Trophoblast cell (in vitro differentiated cells and primary cell): ENCODE data around the gene KPNA1.
A peak's percentile ranks its signal among the peaks of the same experiment; 100 is the strongest.
"Not testable (repeated sequence)": the region's sequence is repeated elsewhere in the genome, so short reads cannot be mapped to it uniquely, and the experiment has no call there.

Experiments used
- DNase-seq, 2 donors: peaks; one replicate each; pipeline ENCODE4 v3.0.0-alpha.2; 2016
- H2AFZ ChIP-seq: 2 replicates; pipeline ENCODE4 v1.6.1; 2013; ENCODE audit warnings: low read length, moderate library complexity, mild to moderate bottlenecking; ENCODE audit not compliant: insufficient read depth, poor library complexity
- H2AK5ac ChIP-seq: 2 replicates; pipeline ENCODE4 v1.6.1; 2013; ENCODE audit warnings: mild to moderate bottlenecking, low read length
- H2BK120ac ChIP-seq: 2 replicates; pipeline ENCODE4 v1.6.1; 2013; ENCODE audit warnings: low read length, mild to moderate bottlenecking, moderate library complexity; ENCODE audit not compliant: insufficient read depth, poor library complexity
- H2BK12ac ChIP-seq: 2 replicates; pipeline ENCODE4 v1.6.1; 2013; ENCODE audit warnings: mild to moderate bottlenecking, low read length, moderate library complexity
- H2BK5ac ChIP-seq: 2 replicates; pipeline ENCODE4 v1.6.1; 2013; ENCODE audit warnings: low read length, low read depth, moderate library complexity, mild to moderate bottlenecking; ENCODE audit not compliant: poor library complexity
- H3K14ac ChIP-seq: 2 replicates; pipeline ENCODE4 v1.6.1; 2013; ENCODE audit warnings: mild to moderate bottlenecking, low read length
- H3K18ac ChIP-seq: 2 replicates; pipeline ENCODE4 v1.6.1; 2013; ENCODE audit warnings: mild to moderate bottlenecking, low read length
- H3K23ac ChIP-seq: 2 replicates; pipeline ENCODE4 v1.6.1; 2013; ENCODE audit warnings: low read length
- H3K27ac ChIP-seq: 2 replicates; pipeline ENCODE4 v1.5.1; 2013; ENCODE audit warnings: low read depth, mild to moderate bottlenecking, inconsistent platforms, low read length, moderate library complexity
- H3K27me3 ChIP-seq: 2 replicates; pipeline ENCODE4 v1.6.1; 2013; ENCODE audit warnings: inconsistent platforms, mild to moderate bottlenecking, low read length, moderate library complexity; ENCODE audit not compliant: insufficient read depth
- H3K36me3 ChIP-seq, 2 experiments: 1 replicate in 1 of 2; 2 replicates in 1 of 2; pipeline ENCODE4 v1.6.1; 2013; ENCODE audit warnings: low read length in 2 of 2, mild to moderate bottlenecking in 2 of 2, moderate library complexity in 1 of 2; ENCODE audit not compliant: insufficient read depth in 2 of 2, control insufficient read depth in 1 of 2
- H3K4ac ChIP-seq: 2 replicates; pipeline ENCODE4 v1.6.1; 2013; ENCODE audit warnings: low read depth, mild to moderate bottlenecking, low read length, moderate library complexity
- H3K4me1 ChIP-seq, 2 experiments: 1 replicate in 1 of 2; 2 replicates in 1 of 2; pipeline ENCODE4 v1.6.1; 2013; ENCODE audit warnings: low read length in 2 of 2, mild to moderate bottlenecking in 2 of 2, moderate library complexity in 1 of 2; ENCODE audit not compliant: insufficient read depth in 2 of 2, control insufficient read depth in 1 of 2
- H3K4me2 ChIP-seq: 2 replicates; pipeline ENCODE4 v1.6.1; 2013; ENCODE audit warnings: inconsistent platforms, mild to moderate bottlenecking, low read length, moderate library complexity
- H3K4me3 ChIP-seq: 2 replicates; pipeline ENCODE4 v1.5.1; 2013; ENCODE audit warnings: mild to moderate bottlenecking, low read depth, low read length, inconsistent platforms
- H3K79me1 ChIP-seq: one replicate; pipeline ENCODE4 v1.6.1; 2013; ENCODE audit warnings: low read length
- H3K79me2 ChIP-seq: 2 replicates; pipeline ENCODE4 v1.6.1; 2013; ENCODE audit warnings: low read length, mild to moderate bottlenecking; ENCODE audit not compliant: control insufficient read depth, insufficient read depth, poor library complexity
- H3K9ac ChIP-seq: 2 replicates; pipeline ENCODE4 v1.6.1; 2013; ENCODE audit warnings: mild to moderate bottlenecking, low read length
- H3K9me3 ChIP-seq: 2 replicates; pipeline ENCODE4 v1.6.1; 2013; ENCODE audit warnings: low read depth, mild to moderate bottlenecking, control low read depth, inconsistent platforms, low read length; ENCODE audit not compliant: insufficient read depth
- H4K12ac ChIP-seq: 2 replicates; pipeline ENCODE4 v1.6.1; 2013; ENCODE audit warnings: low read depth, mild to moderate bottlenecking, low read length, moderate library complexity
- H4K8ac ChIP-seq: 2 replicates; pipeline ENCODE4 v1.6.1; 2013; ENCODE audit warnings: low read depth, mild to moderate bottlenecking, low read length, moderate library complexity
- H4K91ac ChIP-seq: one replicate; pipeline ENCODE4 v1.6.1; 2013; ENCODE audit warnings: low read depth, mild to moderate bottlenecking, low read length, moderate library complexity
- WGBS: extraction: QIAGEN DNeasy Blood & Tissue Kit; methylation state at CpG from one replicate; pipeline ENCODE4 v1.1.7; 2013; ENCODE audit warnings: missing lambda C conversion rate; ENCODE audit not compliant: insufficient read length, insufficient coverage; ENCODE audit errors: extremely low coverage; 5-methylcytosine and 5-hydroxymethylcytosine counted together

The KPNA1 gene

DNA sequence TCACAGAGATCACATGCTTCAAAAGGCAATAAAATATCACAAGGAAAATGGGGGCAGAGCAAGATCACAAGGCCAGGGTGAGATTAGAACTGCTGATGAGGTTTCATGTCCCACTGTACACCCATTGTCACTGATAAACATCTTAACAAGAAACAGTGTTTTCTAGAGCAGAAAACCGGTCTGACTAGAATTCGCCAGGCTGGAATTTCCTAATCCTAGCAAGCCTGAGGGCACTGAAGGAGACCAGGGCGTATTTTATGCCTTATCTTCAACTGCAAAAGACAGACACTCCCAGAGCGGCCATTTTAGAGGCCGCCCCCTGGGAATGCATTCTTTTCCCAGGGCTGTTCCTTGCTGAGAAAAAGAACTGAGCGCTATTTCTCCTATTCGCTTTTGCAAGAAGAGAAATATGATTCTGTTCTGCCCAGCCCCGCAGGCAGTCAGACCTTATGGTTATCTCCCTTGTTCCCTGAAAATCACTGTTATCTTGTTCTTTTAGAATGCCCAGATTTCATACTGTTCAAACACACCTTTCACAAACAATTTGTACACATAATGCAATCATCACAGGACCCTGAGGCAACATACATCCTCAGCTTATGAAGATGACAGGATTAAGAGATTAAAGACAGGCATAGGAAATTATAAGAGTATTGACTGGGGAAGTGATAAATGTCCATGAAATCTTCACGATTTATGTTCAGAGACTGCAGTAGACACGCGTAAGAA is 70.8 kb downstream of the KPNA1 start:
- H3K4me2 ChIP-seq: peak overlapping the region; percentile 54
- peaks cover 13% of the 10 kb centered on the region for H3K79me1 ChIP-seq
- H2AK5ac ChIP-seq, H3K4ac ChIP-seq, H3K14ac ChIP-seq, H3K27me3 ChIP-seq, H3K79me2 ChIP-seq, H3K9me3 ChIP-seq, H3K18ac ChIP-seq, H3K4me3 ChIP-seq, H3K23ac ChIP-seq, H3K9ac ChIP-seq, H2BK120ac ChIP-seq, H4K8ac ChIP-seq, H2BK12ac ChIP-seq, H4K12ac ChIP-seq, H2AFZ ChIP-seq: not testable (repeated sequence)
- peaks cover 5 to 13% of the 10 kb centered on the region in 2 experiments for H3K36me3 ChIP-seq
- H3K27ac ChIP-seq: peak overlapping the region; percentile 99
- H3K4me1 ChIP-seq: peaks cover 12 to 15% of the 10 kb centered on the region in 2 experiments
- peak overlapping the region; percentile 93 for H2BK5ac ChIP-seq
- H4K91ac ChIP-seq: peak overlapping the region; percentile 53
- no CpG with 5 or more reads among the region's 11 CpGs for WGBS
- peak; percentile 99 for DNase-seq

GRCh38 chr3:122443090-122443489 is 71.6 kb downstream of the KPNA1 start:
- H3K9ac ChIP-seq: no peak overlapping the region
- no CpG with 5 or more reads among the region's 10 CpGs for WGBS
- H2AFZ ChIP-seq: peak overlapping the region; percentile 34
- H3K23ac ChIP-seq: no peak overlapping the region
- H2BK120ac ChIP-seq: peak overlapping the region; percentile 50
- no peaks in the 10 kb centered on the region for H3K27me3 ChIP-seq
- H3K79me1 ChIP-seq: peaks cover 13% of the 10 kb centered on the region
- peak overlapping the region; percentile 4 for H3K14ac ChIP-seq
- DNase-seq: no peak
- peak overlapping the region; percentile 47 for H2BK5ac ChIP-seq
- no peak overlapping the region for H2AK5ac ChIP-seq
- H4K91ac ChIP-seq: peak overlapping the region; percentile 53
- no peaks in the 10 kb centered on the region for H3K9me3 ChIP-seq
- peak overlapping the region; percentile 1 for H2BK12ac ChIP-seq
- H3K4me2 ChIP-seq: peak overlapping the region; percentile 54
- H3K4me3 ChIP-seq: no peak overlapping the region
- peak overlapping the region; percentile 47 for H3K18ac ChIP-seq
- H4K8ac ChIP-seq: peak overlapping the region; percentile 45
- peaks cover 8 to 13% of the 10 kb centered on the region in 2 experiments for H3K36me3 ChIP-seq
- H3K4me1 ChIP-seq: peaks cover 12 to 15% of the 10 kb centered on the region in 2 experiments
- H4K12ac ChIP-seq: no peak overlapping the region
- H3K79me2 ChIP-seq: no peaks in the 10 kb centered on the region
- H3K27ac ChIP-seq: peak overlapping the region; percentile 92
- H3K4ac ChIP-seq: peak overlapping the region; percentile 2

DNA sequence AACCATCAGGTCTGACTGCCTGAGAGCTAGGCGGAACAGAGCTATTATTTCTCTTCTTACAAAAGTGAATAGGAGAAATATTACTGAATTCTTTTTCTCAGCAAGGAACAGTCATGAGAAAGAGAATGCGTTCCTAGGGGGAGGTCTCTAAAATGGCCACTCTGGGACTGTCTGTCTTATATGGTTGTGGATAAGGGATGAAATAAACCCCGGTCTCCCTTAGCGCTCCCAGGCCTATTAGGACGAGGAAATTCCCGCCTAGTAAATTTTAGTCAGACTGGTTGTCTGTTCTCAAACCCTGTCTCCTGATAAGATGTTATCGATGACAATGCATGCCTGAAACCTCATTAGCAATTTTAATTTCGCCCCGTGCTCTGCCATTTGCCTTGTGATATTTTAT is 78.8 kb downstream of the KPNA1 start:
- H2BK5ac ChIP-seq: no peak overlapping the region
- no peak overlapping the region for H3K18ac ChIP-seq
- no peak overlapping the region for H4K12ac ChIP-seq
- H3K27me3 ChIP-seq: no peaks in the 10 kb centered on the region
- H3K27ac ChIP-seq: no peak overlapping the region
- H3K23ac ChIP-seq: no peak overlapping the region
- H3K36me3 ChIP-seq: peaks cover 28 to 34% of the 10 kb centered on the region in 2 experiments
- no peak overlapping the region for H3K4me2 ChIP-seq
- no peak for DNase-seq
- no peaks in the 10 kb centered on the region for H3K79me1 ChIP-seq
- WGBS: no CpG with 5 or more reads among the region's 9 CpGs
- no peak overlapping the region for H3K9ac ChIP-seq
- no peak overlapping the region for H3K14ac ChIP-seq
- H3K4ac ChIP-seq: no peak overlapping the region
- no peaks in the 10 kb centered on the region for H3K9me3 ChIP-seq
- no peaks in the 10 kb centered on the region for H3K79me2 ChIP-seq
- no peak overlapping the region for H4K91ac ChIP-seq
- no peak overlapping the region for H2AK5ac ChIP-seq
- H3K4me3 ChIP-seq: no peak overlapping the region
- H4K8ac ChIP-seq: no peak overlapping the region
- H2BK120ac ChIP-seq: no peak overlapping the region
- no peaks in the 10 kb centered on the region for H3K4me1 ChIP-seq
- no peak overlapping the region for H2BK12ac ChIP-seq
- H2AFZ ChIP-seq: no peak overlapping the region

- Histone ChIP-seq H2AK5ac (no peak overlapping the region), H2BK12ac (no peak overlapping the region), H3K4ac (no peak overlapping the region), H4K12ac (no peak overlapping the region), H3K79me2 (no peaks in the 10 kb centered on the region), H2BK120ac (no peak overlapping the region), H3K4me1 (no peaks in the 10 kb centered on the region), H4K91ac (no peak overlapping the region), H3K4me2 (no peak overlapping the region), H3K4me3 (no peak overlapping the region), H2BK5ac (no peak overlapping the region), H3K9ac (no peak overlapping the region), H4K8ac (no peak overlapping the region), H3K79me1 (no peaks in the 10 kb centered on the region), H3K27me3 (no peaks in the 10 kb centered on the region), H3K23ac (no peak overlapping the region), H3K18ac (no peak overlapping the region), H3K36me3 (peaks cover 21% of the 10 kb centered on the region in 2 experiments), H3K27ac (no peak overlapping the region), H3K14ac (no peak overlapping the region), H3K9me3 (no peaks in the 10 kb centered on the region), H2AFZ (no peak overlapping the region)
- DNase-seq: no peak
- WGBS: no CpG with 5 or more reads among the region's 2 CpGs
Measured at GRCh38 chr3:122430371-122430770, 84.4 kb downstream of the KPNA1 start.
